Measurements from ENCODE around the gene PLCL2.

DNA sequence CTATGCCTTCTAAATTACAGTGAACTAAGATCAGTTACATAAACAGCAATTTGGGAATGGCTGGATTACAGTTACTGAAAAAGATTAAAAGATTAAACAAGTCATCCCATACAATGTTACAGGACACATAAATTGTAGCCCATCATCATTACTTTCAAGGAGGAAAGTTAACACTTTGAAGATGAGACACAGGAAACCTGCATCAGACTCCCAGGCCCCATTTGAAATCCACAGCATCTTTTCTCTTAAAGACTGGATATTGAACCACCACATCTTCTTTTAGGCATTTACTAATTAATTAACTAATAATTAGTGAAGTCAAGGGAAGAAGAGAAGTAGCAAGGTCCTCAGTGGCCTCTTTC is 170.2 kb downstream of the PLCL2 start:
- TF ChIP-seq YY1 (IDR thresholded peaks at IDR 0.05; ENCODE audit: insufficient read depth, insufficient read length) (no peak), ZNF274 (IDR thresholded peaks at IDR 0.05; ENCODE audit: low read depth, low read length) (no peak)
